ENCODE results near the gene FGD3. TPM values are rescaled to one million over a fixed set of nuclear protein-coding genes. Genes with fewer than 3 reads are reported as not detected.

FGD3 gene
- polyA plus RNA-seq, 2 donors, result 2.1 to 2.3 TPM

DNA sequence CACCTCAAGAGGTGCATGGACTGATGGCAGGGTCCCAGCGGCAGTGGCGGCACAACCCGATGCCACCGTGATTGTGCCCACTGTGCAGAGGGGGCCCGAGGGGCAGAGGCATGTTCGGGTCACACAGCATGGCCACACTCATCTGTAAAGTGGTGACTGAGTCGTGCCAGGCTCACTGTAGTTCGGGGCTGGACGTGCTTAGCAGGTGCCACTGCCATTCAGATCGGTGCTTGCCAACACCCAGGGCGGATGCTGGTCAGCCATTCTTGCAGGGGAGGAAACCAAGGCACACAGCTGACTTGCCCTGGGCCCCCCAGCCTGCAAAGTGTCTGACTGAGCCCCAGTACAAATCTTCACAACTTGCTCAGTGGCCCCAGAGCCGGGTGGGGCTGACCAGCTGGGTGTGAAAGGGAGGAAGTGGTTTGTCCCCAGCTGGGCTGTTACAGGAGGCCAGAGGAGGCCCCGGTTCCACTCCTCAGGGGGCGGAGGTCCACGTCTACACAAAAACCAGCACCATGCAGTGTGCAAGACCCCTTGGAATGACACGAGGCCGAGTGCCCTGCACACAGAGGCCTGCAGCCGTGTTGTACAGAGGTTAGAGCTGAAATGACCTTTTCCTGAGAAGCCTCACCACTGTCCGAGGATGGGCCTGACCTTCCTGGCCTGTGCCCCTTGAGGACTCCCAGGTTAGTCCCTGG is 17.9 kb downstream of the FGD3 start:
- Histone ChIP-seq H3K36me3 (ENCODE audit: control insufficient read depth in 2 of 2, insufficient read depth in 2 of 2, low read length in 1 of 2) (no peaks in the 10 kb centered on the region), H3K4me3 (ENCODE audit: low read depth in 1 of 2, low read length in 2 of 2) (peak overlapping the region; percentile 26 to 53), H3K4me1 (ENCODE audit: control insufficient read depth in 2 of 2, insufficient read depth in 2 of 2, low read length in 1 of 2) (peaks cover 0 to 2% of the 10 kb centered on the region in 2 donors), H3K27ac (ENCODE audit: low read depth in 2 of 2, low read length in 1 of 2) (peak overlapping the region; percentile 69 to 78), H3K27me3 (ENCODE audit: control insufficient read depth in 1 of 2, insufficient read depth in 2 of 2, low read length in 2 of 2) (no peaks in the 10 kb centered on the region), H3K9me3 (ENCODE audit: control insufficient read depth in 2 of 2, insufficient read depth in 1 of 2, low read depth in 1 of 2, low read length in 1 of 2) (peaks cover 0 to 8% of the 10 kb centered on the region in 2 donors)
- 72 to 73% methylated on average over 19 of the region's 19 CpGs for WGBS, 2 donors

DNA sequence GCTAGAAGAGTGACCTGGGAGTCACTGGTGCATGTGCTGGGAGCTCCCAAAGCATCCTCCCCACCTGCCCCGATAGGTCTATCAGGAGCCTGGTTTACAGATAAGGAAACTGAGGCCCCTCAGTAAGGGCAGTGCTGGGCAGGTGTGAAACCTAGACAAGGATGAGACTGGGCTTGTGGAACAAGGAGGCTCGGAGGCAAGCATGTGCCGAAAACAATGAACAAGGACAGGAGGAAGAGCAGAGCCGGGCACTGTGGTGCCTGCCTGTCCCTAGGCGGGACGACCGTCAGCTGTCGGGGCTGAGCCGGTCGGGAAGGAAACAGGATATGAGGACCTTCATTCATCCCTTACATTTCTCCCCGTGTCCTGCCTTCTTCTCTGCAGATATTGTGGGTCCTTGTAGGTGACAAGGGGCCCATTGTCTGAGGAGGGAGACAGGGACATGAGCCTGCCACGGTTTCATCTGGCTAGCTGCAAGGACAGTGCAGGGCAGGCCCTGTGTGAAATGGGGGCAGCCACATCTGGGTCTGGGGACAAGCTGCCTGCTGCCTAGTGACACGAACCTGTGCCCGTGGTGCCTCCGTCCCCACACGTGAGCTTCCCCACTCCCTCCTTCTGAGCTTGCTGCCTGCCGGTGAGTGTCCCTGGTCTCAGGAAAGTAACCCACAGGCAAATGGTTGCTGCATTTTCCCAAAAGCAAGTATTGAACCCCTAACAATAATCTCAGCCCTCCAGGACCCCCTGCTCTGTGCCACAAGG is 18.6 kb downstream of the FGD3 start:
- Histone ChIP-seq H3K27ac (ENCODE audit: low read depth in 2 of 2, low read length in 1 of 2) (peak overlapping the region in 1 of 2 donors; percentile 78), H3K9me3 (ENCODE audit: control insufficient read depth in 2 of 2, insufficient read depth in 1 of 2, low read depth in 1 of 2, low read length in 1 of 2) (peaks cover 0 to 8% of the 10 kb centered on the region in 2 donors), H3K4me1 (ENCODE audit: control insufficient read depth in 2 of 2, insufficient read depth in 2 of 2, low read length in 1 of 2) (peaks cover 0 to 6% of the 10 kb centered on the region in 2 donors), H3K27me3 (ENCODE audit: control insufficient read depth in 1 of 2, insufficient read depth in 2 of 2, low read length in 2 of 2) (no peaks in the 10 kb centered on the region), H3K36me3 (ENCODE audit: control insufficient read depth in 2 of 2, insufficient read depth in 2 of 2, low read length in 1 of 2) (no peaks in the 10 kb centered on the region), H3K4me3 (ENCODE audit: low read depth in 1 of 2, low read length in 2 of 2) (peak overlapping the region; percentile 26 to 53)
- 72 to 77% methylated on average over 17 of the region's 17 CpGs for WGBS, 2 donors

DNA sequence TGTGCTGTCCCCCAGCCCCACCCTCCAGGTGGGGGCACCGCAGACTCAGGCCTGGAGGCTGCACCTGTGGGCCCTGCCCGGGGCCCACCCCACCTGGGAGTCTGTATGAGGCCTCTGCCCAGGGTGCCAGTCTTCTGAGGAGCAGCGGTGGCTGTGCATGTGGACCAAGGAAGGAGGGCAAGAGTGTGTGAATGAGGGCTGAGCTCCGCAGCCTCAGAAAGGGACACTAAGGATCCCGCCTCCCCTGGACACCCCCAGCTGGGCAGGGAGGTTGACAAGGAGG is 19.1 kb downstream of the FGD3 start:
- H3K36me3 ChIP-seq (ENCODE audit: control insufficient read depth in 2 of 2, insufficient read depth in 2 of 2, low read length in 1 of 2), result no peaks in the 10 kb centered on the region
- H3K27me3 ChIP-seq (ENCODE audit: control insufficient read depth in 1 of 2, insufficient read depth in 2 of 2, low read length in 2 of 2), result no peaks in the 10 kb centered on the region
- WGBS, 2 donors, result 87 to 89% methylated on average over 5 of the region's 5 CpGs
- H3K27ac ChIP-seq (ENCODE audit: low read depth in 2 of 2, low read length in 1 of 2), result no peak overlapping the region
- H3K4me3 ChIP-seq (ENCODE audit: low read depth in 1 of 2, low read length in 2 of 2), result peak overlapping the region; percentile 15 to 53
- peaks cover 0 to 9% of the 10 kb centered on the region in 2 donors for H3K4me1 ChIP-seq (ENCODE audit: control insufficient read depth in 2 of 2, insufficient read depth in 2 of 2, low read length in 1 of 2)
- H3K9me3 ChIP-seq (ENCODE audit: control insufficient read depth in 2 of 2, insufficient read depth in 1 of 2, low read depth in 1 of 2, low read length in 1 of 2), result peaks cover 0 to 8% of the 10 kb centered on the region in 2 donors

- 78 to 88% methylated on average over 8 of the region's 8 CpGs for WGBS, 2 donors
- no peaks in the 10 kb centered on the region for H3K27me3 ChIP-seq (ENCODE audit: control insufficient read depth in 1 of 2, insufficient read depth in 2 of 2, low read length in 2 of 2)
- H3K27ac ChIP-seq (ENCODE audit: low read depth in 2 of 2, low read length in 1 of 2), result no peak overlapping the region
- no peak overlapping the region for H3K4me3 ChIP-seq (ENCODE audit: low read depth in 1 of 2, low read length in 2 of 2)
- H3K36me3 ChIP-seq (ENCODE audit: control insufficient read depth in 2 of 2, insufficient read depth in 2 of 2, low read length in 1 of 2), result no peaks in the 10 kb centered on the region
- peaks cover 0 to 9% of the 10 kb centered on the region in 2 donors for H3K4me1 ChIP-seq (ENCODE audit: control insufficient read depth in 2 of 2, insufficient read depth in 2 of 2, low read length in 1 of 2)
- H3K9me3 ChIP-seq (ENCODE audit: control insufficient read depth in 2 of 2, insufficient read depth in 1 of 2, low read depth in 1 of 2, low read length in 1 of 2), result no peaks in the 10 kb centered on the region
Observed at GRCh38 chr9:92968081-92968480, 20.8 kb downstream of the FGD3 start.

GRCh38 chr9:92969516-92970466 is 22.5 kb downstream of the FGD3 start:
- 84 to 85% methylated on average over 19 of the region's 19 CpGs for WGBS, 2 donors
- no peak overlapping the region for H3K27ac ChIP-seq (ENCODE audit: low read depth in 2 of 2, low read length in 1 of 2)
- peaks cover 0 to 13% of the 10 kb centered on the region in 2 donors for H3K4me1 ChIP-seq (ENCODE audit: control insufficient read depth in 2 of 2, insufficient read depth in 2 of 2, low read length in 1 of 2)
- no peaks in the 10 kb centered on the region for H3K36me3 ChIP-seq (ENCODE audit: control insufficient read depth in 2 of 2, insufficient read depth in 2 of 2, low read length in 1 of 2)
- H3K9me3 ChIP-seq (ENCODE audit: control insufficient read depth in 2 of 2, insufficient read depth in 1 of 2, low read depth in 1 of 2, low read length in 1 of 2), result no peaks in the 10 kb centered on the region
- no peaks in the 10 kb centered on the region for H3K27me3 ChIP-seq (ENCODE audit: control insufficient read depth in 1 of 2, insufficient read depth in 2 of 2, low read length in 2 of 2)
- no peak overlapping the region for H3K4me3 ChIP-seq (ENCODE audit: low read depth in 1 of 2, low read length in 2 of 2)

GRCh38 chr9:92970467-92970923 is 23.2 kb downstream of the FGD3 start:
- Histone ChIP-seq H3K4me3 (ENCODE audit: low read depth in 1 of 2, low read length in 2 of 2) (no peak overlapping the region), H3K36me3 (ENCODE audit: control insufficient read depth in 2 of 2, insufficient read depth in 2 of 2, low read length in 1 of 2) (no peaks in the 10 kb centered on the region), H3K27ac (ENCODE audit: low read depth in 2 of 2, low read length in 1 of 2) (no peak overlapping the region), H3K27me3 (ENCODE audit: control insufficient read depth in 1 of 2, insufficient read depth in 2 of 2, low read length in 2 of 2) (no peaks in the 10 kb centered on the region), H3K9me3 (ENCODE audit: control insufficient read depth in 2 of 2, insufficient read depth in 1 of 2, low read depth in 1 of 2, low read length in 1 of 2) (no peaks in the 10 kb centered on the region), H3K4me1 (ENCODE audit: control insufficient read depth in 2 of 2, insufficient read depth in 2 of 2, low read length in 1 of 2) (peaks cover 0 to 13% of the 10 kb centered on the region in 2 donors)
- 65 to 76% methylated on average over 5 of the region's 5 CpGs for WGBS, 2 donors

DNA sequence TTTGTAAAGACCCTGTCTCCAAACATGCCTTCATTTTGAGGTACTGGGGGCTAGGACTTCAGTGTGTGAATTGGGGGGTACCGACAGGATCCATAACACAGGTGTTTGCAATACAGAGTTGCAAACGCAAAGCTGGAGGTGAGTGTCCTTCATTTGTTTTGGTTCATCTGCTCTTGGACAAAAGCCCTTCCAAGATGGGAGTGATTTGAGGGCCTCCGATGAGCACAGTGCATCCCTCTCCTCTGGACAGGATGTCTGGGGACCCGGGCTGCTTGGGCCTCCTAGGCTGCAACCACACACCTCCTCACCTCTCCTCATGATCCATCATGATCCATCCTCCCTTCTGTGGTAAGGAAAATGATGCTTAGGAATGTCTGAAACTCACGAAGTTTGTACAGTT is 23.8 kb downstream of the FGD3 start:
- 81% methylated on average over 5 of the region's 5 CpGs for WGBS, 2 donors
- H3K27me3 ChIP-seq (ENCODE audit: control insufficient read depth in 1 of 2, insufficient read depth in 2 of 2, low read length in 2 of 2), result no peaks in the 10 kb centered on the region
- H3K4me3 ChIP-seq (ENCODE audit: low read depth in 1 of 2, low read length in 2 of 2), result no peak overlapping the region
- H3K36me3 ChIP-seq (ENCODE audit: control insufficient read depth in 2 of 2, insufficient read depth in 2 of 2, low read length in 1 of 2), result no peaks in the 10 kb centered on the region
- peaks cover 0 to 13% of the 10 kb centered on the region in 2 donors for H3K4me1 ChIP-seq (ENCODE audit: control insufficient read depth in 2 of 2, insufficient read depth in 2 of 2, low read length in 1 of 2)
- no peak overlapping the region for H3K27ac ChIP-seq (ENCODE audit: low read depth in 2 of 2, low read length in 1 of 2)
- H3K9me3 ChIP-seq (ENCODE audit: control insufficient read depth in 2 of 2, insufficient read depth in 1 of 2, low read depth in 1 of 2, low read length in 1 of 2), result no peaks in the 10 kb centered on the region

DNA sequence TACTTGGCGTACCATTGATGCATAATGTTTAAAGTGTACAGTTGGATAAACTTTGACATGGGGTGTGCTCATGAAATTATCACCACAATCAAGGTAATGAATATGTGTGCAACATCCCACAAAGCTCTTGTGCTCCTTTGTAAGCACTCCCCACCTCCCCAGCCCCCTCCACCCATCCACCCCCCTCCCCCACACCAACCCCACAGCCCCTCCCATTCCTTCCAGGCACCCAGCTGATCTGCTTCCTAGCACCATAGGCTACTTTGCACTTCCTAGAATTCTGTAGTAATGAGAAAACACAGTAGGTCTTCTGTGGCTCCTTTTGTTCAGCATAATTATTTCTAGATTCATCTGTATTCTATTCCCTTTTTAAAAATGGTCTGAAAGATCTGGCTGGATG is 24.5 kb downstream of the FGD3 start:
- Histone ChIP-seq H3K36me3 (ENCODE audit: control insufficient read depth in 2 of 2, insufficient read depth in 2 of 2, low read length in 1 of 2) (peaks cover 0 to 4% of the 10 kb centered on the region in 2 donors), H3K4me1 (ENCODE audit: control insufficient read depth in 2 of 2, insufficient read depth in 2 of 2, low read length in 1 of 2) (peaks cover 0 to 13% of the 10 kb centered on the region in 2 donors), H3K9me3 (ENCODE audit: control insufficient read depth in 2 of 2, insufficient read depth in 1 of 2, low read depth in 1 of 2, low read length in 1 of 2) (no peaks in the 10 kb centered on the region), H3K4me3 (ENCODE audit: low read depth in 1 of 2, low read length in 2 of 2) (no peak overlapping the region), H3K27ac (ENCODE audit: low read depth in 2 of 2, low read length in 1 of 2) (no peak overlapping the region), H3K27me3 (ENCODE audit: control insufficient read depth in 1 of 2, insufficient read depth in 2 of 2, low read length in 2 of 2) (no peaks in the 10 kb centered on the region)
- 94 to 98% methylated on average over 1 of the region's 1 CpG for WGBS, 2 donors

- H3K36me3 ChIP-seq (ENCODE audit: control insufficient read depth in 2 of 2, insufficient read depth in 2 of 2, low read length in 1 of 2), result peaks cover 0 to 7% of the 10 kb centered on the region in 2 donors
- WGBS, 2 donors, result 92 to 94% methylated on average over 7 of the region's 7 CpGs
- H3K27me3 ChIP-seq (ENCODE audit: control insufficient read depth in 1 of 2, insufficient read depth in 2 of 2, low read length in 2 of 2), result no peaks in the 10 kb centered on the region
- peaks cover 0 to 13% of the 10 kb centered on the region in 2 donors for H3K4me1 ChIP-seq (ENCODE audit: control insufficient read depth in 2 of 2, insufficient read depth in 2 of 2, low read length in 1 of 2)
- no peaks in the 10 kb centered on the region for H3K9me3 ChIP-seq (ENCODE audit: control insufficient read depth in 2 of 2, insufficient read depth in 1 of 2, low read depth in 1 of 2, low read length in 1 of 2)
- no peak overlapping the region for H3K27ac ChIP-seq (ENCODE audit: low read depth in 2 of 2, low read length in 1 of 2)
- H3K4me3 ChIP-seq (ENCODE audit: low read depth in 1 of 2, low read length in 2 of 2), result no peak overlapping the region
Observed at GRCh38 chr9:92973700-92974099, 26.4 kb downstream of the FGD3 start.

Measured in esophagus (tissue), 2 donors.